Measurements from ENCODE around the gene DTWD2.

Gene DTWD2

DNA sequence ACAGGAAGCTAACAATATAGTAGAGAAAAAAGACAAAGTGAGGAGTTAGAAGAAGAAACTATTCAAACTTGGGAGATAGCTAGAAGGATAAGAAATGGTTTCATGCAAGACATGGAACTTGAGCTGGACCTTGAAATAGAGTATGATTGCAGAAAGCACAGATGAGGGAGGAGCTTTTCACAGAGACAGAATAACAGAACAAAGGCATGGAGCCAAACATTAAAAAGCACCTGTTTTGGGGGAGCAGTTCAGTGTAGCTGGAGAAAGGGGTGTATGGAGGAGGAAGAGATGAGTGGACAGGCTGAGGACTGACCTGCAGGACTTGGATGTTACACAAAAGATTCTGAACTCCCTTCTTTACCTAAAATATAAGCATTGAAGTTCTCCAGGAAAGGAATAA lies 25.2 kb downstream of the DTWD2 start:
- no peaks in the 10 kb centered on the region for H4K20me1 ChIP-seq (ENCODE audit: low read depth, low read length)
- H3K9me2 ChIP-seq (replicated peaks; ENCODE audit: insufficient read depth, low read length) = no peaks in the 10 kb centered on the region
- no peak overlapping the region for H3K27ac ChIP-seq (ENCODE audit: low read depth, low read length)
- no peaks in the 10 kb centered on the region for H3K36me3 ChIP-seq (ENCODE audit: low read length)
- TF ChIP-seq, protein P1, sequence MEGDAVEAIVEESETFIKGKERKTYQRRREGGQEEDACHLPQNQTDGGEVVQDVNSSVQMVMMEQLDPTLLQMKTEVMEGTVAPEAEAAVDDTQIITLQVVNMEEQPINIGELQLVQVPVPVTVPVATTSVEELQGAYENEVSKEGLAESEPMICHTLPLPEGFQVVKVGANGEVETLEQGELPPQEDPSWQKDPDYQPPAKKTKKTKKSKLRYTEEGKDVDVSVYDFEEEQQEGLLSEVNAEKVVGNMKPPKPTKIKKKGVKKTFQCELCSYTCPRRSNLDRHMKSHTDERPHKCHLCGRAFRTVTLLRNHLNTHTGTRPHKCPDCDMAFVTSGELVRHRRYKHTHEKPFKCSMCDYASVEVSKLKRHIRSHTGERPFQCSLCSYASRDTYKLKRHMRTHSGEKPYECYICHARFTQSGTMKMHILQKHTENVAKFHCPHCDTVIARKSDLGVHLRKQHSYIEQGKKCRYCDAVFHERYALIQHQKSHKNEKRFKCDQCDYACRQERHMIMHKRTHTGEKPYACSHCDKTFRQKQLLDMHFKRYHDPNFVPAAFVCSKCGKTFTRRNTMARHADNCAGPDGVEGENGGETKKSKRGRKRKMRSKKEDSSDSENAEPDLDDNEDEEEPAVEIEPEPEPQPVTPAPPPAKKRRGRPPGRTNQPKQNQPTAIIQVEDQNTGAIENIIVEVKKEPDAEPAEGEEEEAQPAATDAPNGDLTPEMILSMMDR (IDR thresholded peaks at IDR 0.05; ENCODE audit: insufficient read depth, low read length, poor library complexity, severe bottlenecking) = no peak
- no peak for TF ChIP-seq EZH2phosphoT487 (conservative IDR thresholded peaks at IDR 0.05; ENCODE audit: low read length)
- no peak overlapping the region for H3K4me2 ChIP-seq (ENCODE audit: low read depth, low read length, poor library complexity, severe bottlenecking)
- no peak overlapping the region for H3K9ac ChIP-seq (ENCODE audit: low read length)
- no peaks in the 10 kb centered on the region for H3K79me2 ChIP-seq (ENCODE audit: insufficient read depth, low read length)
- H3F3A ChIP-seq (ENCODE audit: insufficient read depth) = no peaks in the 10 kb centered on the region
- H3K4me3 ChIP-seq (ENCODE audit: insufficient read depth, low read length, poor library complexity, severe bottlenecking) = no peak overlapping the region
- H2AFZ ChIP-seq (ENCODE audit: low read depth, low read length, severe bottlenecking) = no peak overlapping the region
- H3K9me3 ChIP-seq (ENCODE audit: insufficient read depth, low read length) = no peaks in the 10 kb centered on the region
- no peaks in the 10 kb centered on the region for H3K27me3 ChIP-seq (ENCODE audit: low read length)

- H3K27ac ChIP-seq (ENCODE audit: low read depth, low read length) = no peak overlapping the region
- no peaks in the 10 kb centered on the region for H3K36me3 ChIP-seq (ENCODE audit: low read length)
- H3K4me2 ChIP-seq (ENCODE audit: low read depth, low read length, poor library complexity, severe bottlenecking) = no peak overlapping the region
- no peak overlapping the region for H2AFZ ChIP-seq (ENCODE audit: low read depth, low read length, severe bottlenecking)
- H3K9me3 ChIP-seq (ENCODE audit: insufficient read depth, low read length) = no peaks in the 10 kb centered on the region
- TF ChIP-seq EZH2phosphoT487 (conservative IDR thresholded peaks at IDR 0.05; ENCODE audit: low read length) = no peak
- TF ChIP-seq, protein P1 (IDR thresholded peaks at IDR 0.05; ENCODE audit: insufficient read depth, low read length, poor library complexity, severe bottlenecking) = no peak
- H3K9ac ChIP-seq (ENCODE audit: low read length) = no peak overlapping the region
- no peak overlapping the region for H3K4me3 ChIP-seq (ENCODE audit: insufficient read depth, low read length, poor library complexity, severe bottlenecking)
- no peaks in the 10 kb centered on the region for H3K9me2 ChIP-seq (replicated peaks; ENCODE audit: insufficient read depth, low read length)
- no peaks in the 10 kb centered on the region for H3K79me2 ChIP-seq (ENCODE audit: insufficient read depth, low read length)
- H3K27me3 ChIP-seq (ENCODE audit: low read length) = no peaks in the 10 kb centered on the region
- no peaks in the 10 kb centered on the region for H3F3A ChIP-seq (ENCODE audit: insufficient read depth)
- peaks cover 4% of the 10 kb centered on the region; the same call in 1 of the 2 replicates for H4K20me1 ChIP-seq (ENCODE audit: low read depth, low read length)
Measured at GRCh38 chr5:118960557-118960956, 27.8 kb downstream of the DTWD2 start.

- no peaks in the 10 kb centered on the region for H3K9me2 ChIP-seq (replicated peaks; ENCODE audit: insufficient read depth, low read length)
- no peaks in the 10 kb centered on the region for H3K27me3 ChIP-seq (ENCODE audit: low read length)
- H3F3A ChIP-seq (ENCODE audit: insufficient read depth) = no peaks in the 10 kb centered on the region
- H4K20me1 ChIP-seq (ENCODE audit: low read depth, low read length) = peaks cover 7% of the 10 kb centered on the region; the same call in 1 of the 2 replicates
- H3K27ac ChIP-seq (ENCODE audit: low read depth, low read length) = no peak overlapping the region
- no peak overlapping the region for H3K9ac ChIP-seq (ENCODE audit: low read length)
- H3K79me2 ChIP-seq (ENCODE audit: insufficient read depth, low read length) = no peaks in the 10 kb centered on the region
- TF ChIP-seq, protein P1 (IDR thresholded peaks at IDR 0.05; ENCODE audit: insufficient read depth, low read length, poor library complexity, severe bottlenecking) = peak; percentile 16
- no peak for TF ChIP-seq EZH2phosphoT487 (conservative IDR thresholded peaks at IDR 0.05; ENCODE audit: low read length)
- H3K4me2 ChIP-seq (ENCODE audit: low read depth, low read length, poor library complexity, severe bottlenecking) = no peak overlapping the region
- no peak overlapping the region for H3K4me3 ChIP-seq (ENCODE audit: insufficient read depth, low read length, poor library complexity, severe bottlenecking)
- no peak overlapping the region for H2AFZ ChIP-seq (ENCODE audit: low read depth, low read length, severe bottlenecking)
- H3K9me3 ChIP-seq (ENCODE audit: insufficient read depth, low read length) = no peaks in the 10 kb centered on the region
- no peaks in the 10 kb centered on the region for H3K36me3 ChIP-seq (ENCODE audit: low read length)
Measured at GRCh38 chr5:118956727-118957126, 31.6 kb downstream of the DTWD2 start.

Measured in SU-DHL-6 (cell line).